Endothelial cell (in vitro differentiated cells): Measurements from ENCODE around the gene HDAC4. TPM values are rescaled to one million over a fixed set of nuclear protein-coding genes. Genes with fewer than 3 reads are reported as not detected.

Experiments
- DNase-seq: peaks from one replicate; pipeline ENCODE4 v3.0.0; 2021; ENCODE audit warnings: low spot score
- H3K27ac Mint-ChIP-seq: one replicate; pipeline ENCODE4 v1.8.0; 2021; ENCODE audit warnings: mixed read lengths, inconsistent platforms; ENCODE audit not compliant: unreplicated experiment
- H3K27me3 Mint-ChIP-seq: one replicate; pipeline ENCODE4 v1.8.0; 2021; ENCODE audit warnings: mild to moderate bottlenecking, moderate library complexity, mixed read lengths, inconsistent platforms; ENCODE audit not compliant: unreplicated experiment
- H3K36me3 Mint-ChIP-seq: one replicate; pipeline ENCODE4 v1.8.0; 2021; ENCODE audit warnings: mild to moderate bottlenecking, low read depth, mixed read lengths, inconsistent platforms; ENCODE audit not compliant: unreplicated experiment
- H3K4me1 Mint-ChIP-seq: one replicate; pipeline ENCODE4 v1.8.0; 2021; ENCODE audit warnings: mild to moderate bottlenecking, mixed read lengths, inconsistent platforms; ENCODE audit not compliant: unreplicated experiment
- H3K4me3 Mint-ChIP-seq: one replicate; pipeline ENCODE4 v1.8.0; 2021; ENCODE audit warnings: mild to moderate bottlenecking, mixed read lengths, inconsistent platforms; ENCODE audit not compliant: unreplicated experiment
- H3K9me3 Mint-ChIP-seq: one replicate; pipeline ENCODE4 v1.8.0; 2021; ENCODE audit warnings: mixed read lengths, inconsistent platforms; ENCODE audit not compliant: unreplicated experiment
- total RNA-seq: library from RNA; stranded (reverse); fragmentation: NEBNext Ultra II Directional; extraction: Animal tissue kit (Norgen Biotek cat#: 25700); gene quantifications from one replicate; pipeline ENCODE4 v1.2.1, GENCODE V29; 2021; ENCODE audit not compliant: unreplicated experiment
- TF ChIP-seq, protein P1 (sequence below): fragments of 200-600 bp; sonication (generic); IDR thresholded peaks from one replicate; pipeline ENCODE4 v1.5.0; 2021; ENCODE audit warnings: antibody characterized with exemption; ENCODE audit not compliant: unreplicated experiment

HDAC4 gene
- total RNA-seq, 1 donor from 2014 or later = 26.0 TPM

DNA sequence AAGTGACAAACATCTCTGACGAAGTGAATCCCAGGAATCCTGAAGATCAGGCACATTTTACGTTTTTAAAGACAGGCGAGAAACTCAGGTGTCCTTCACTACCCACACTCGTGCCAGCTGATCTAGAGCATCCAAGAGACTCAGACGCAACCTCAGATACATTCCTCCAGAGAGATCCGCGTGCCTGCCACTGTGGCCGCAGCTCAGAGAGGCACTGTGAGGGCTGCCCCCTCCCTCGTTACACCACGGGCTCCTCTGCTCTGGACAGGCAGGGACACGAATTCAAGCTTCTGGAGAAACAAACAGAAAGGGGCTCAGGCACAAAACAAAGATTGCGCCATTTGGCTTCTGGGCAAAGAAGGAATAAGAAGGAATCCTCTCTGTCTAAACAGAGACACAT, 268.0 kb downstream of the HDAC4 start:
- H3K4me1 Mint-ChIP-seq = no peaks in the 10 kb centered on the region
- DNase-seq = no peak
- H3K4me3 Mint-ChIP-seq = no peak overlapping the region
- no peak overlapping the region for H3K27ac Mint-ChIP-seq
- TF ChIP-seq, protein P1, sequence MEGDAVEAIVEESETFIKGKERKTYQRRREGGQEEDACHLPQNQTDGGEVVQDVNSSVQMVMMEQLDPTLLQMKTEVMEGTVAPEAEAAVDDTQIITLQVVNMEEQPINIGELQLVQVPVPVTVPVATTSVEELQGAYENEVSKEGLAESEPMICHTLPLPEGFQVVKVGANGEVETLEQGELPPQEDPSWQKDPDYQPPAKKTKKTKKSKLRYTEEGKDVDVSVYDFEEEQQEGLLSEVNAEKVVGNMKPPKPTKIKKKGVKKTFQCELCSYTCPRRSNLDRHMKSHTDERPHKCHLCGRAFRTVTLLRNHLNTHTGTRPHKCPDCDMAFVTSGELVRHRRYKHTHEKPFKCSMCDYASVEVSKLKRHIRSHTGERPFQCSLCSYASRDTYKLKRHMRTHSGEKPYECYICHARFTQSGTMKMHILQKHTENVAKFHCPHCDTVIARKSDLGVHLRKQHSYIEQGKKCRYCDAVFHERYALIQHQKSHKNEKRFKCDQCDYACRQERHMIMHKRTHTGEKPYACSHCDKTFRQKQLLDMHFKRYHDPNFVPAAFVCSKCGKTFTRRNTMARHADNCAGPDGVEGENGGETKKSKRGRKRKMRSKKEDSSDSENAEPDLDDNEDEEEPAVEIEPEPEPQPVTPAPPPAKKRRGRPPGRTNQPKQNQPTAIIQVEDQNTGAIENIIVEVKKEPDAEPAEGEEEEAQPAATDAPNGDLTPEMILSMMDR = no peak
- no peaks in the 10 kb centered on the region for H3K27me3 Mint-ChIP-seq
- H3K9me3 Mint-ChIP-seq = no peaks in the 10 kb centered on the region
- H3K36me3 Mint-ChIP-seq = peaks cover 33% of the 10 kb centered on the region

DNA sequence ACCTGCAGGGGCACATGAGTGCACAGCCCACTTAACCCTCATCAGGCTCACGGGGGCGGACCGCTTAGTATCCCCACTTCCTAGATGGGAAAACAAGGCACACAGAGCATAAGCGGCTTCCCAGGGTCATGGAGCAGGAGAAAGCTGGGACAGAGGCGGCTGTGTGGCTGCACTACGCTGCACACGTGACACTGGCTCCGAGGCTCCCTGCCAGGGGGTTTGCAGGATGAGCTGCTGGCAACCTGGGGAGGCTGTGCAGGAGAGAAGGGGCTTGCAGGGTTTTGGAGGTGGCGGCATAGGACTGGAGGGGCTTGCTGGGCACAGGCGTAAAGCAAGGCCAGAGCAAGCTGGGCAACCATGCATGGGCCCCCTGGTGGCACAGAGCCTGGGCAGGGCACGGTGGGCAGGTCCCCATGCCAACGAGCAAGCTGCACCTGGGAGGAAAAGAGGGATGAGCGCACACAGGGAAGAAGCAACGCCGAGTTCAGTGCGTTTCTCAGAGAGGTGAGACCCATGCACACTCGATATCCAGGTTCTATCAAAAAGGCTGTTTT, 268.6 kb downstream of the HDAC4 start:
- Mint-ChIP-seq H3K4me3 (no peak overlapping the region), H3K9me3 (no peaks in the 10 kb centered on the region), H3K4me1 (no peaks in the 10 kb centered on the region), H3K27me3 (no peaks in the 10 kb centered on the region), H3K27ac (no peak overlapping the region), H3K36me3 (peaks cover 32% of the 10 kb centered on the region)
- TF ChIP-seq, protein P1 = no peak
- no peak for DNase-seq

DNA sequence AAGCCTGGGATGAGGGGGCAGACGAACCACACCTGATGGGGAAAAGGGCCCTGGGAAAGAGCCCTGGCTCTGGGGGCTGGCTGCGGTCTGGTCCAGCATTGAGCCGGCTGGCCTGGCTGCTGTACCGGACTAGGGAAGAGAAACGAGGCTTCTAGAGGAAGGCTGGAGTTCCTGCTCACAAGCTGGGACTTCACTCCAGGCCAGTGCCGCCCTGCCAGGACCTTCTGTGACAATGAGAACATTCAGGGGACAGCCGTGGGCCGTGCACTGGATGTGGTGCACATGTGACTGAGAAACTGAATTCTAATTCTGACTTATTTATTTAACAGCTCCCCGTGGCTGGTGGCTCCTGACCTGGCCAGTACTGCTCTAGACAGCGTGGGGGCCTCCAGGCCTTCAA, 269.3 kb downstream of the HDAC4 start:
- Mint-ChIP-seq H3K4me3 (no peak overlapping the region), H3K9me3 (no peaks in the 10 kb centered on the region), H3K4me1 (no peaks in the 10 kb centered on the region), H3K27me3 (no peaks in the 10 kb centered on the region), H3K27ac (no peak overlapping the region), H3K36me3 (peaks cover 29% of the 10 kb centered on the region)
- TF ChIP-seq, protein P1 = no peak
- DNase-seq = no peak

DNA sequence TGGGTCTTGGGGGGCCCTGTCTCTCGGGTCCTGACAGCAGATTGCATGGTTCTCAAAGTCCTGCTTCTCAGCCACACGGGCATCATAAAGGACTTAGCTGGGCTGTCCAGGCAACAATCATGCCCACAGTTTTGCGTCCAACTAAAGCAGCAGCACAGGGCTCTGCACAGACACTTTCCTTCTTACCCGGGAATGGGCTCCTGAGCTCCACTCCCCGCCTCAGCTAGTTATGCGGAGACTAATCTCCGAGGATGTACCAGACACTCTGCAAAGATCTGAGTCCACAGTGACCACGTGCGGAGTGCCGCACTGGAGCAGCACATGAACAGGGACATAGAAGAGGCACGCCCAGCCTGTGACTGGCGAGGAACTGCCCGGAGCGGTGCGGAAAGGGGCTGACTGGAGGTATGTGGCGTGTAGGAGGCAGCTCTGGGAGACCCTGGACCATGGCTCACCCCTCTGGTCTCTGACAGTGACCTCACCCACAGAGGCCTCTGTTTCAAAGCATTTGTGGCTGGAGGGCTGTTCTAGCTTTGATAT, 270.0 kb downstream of the HDAC4 start:
- TF ChIP-seq, protein P1 = no peak
- Mint-ChIP-seq H3K9me3 (no peaks in the 10 kb centered on the region), H3K36me3 (peaks cover 25% of the 10 kb centered on the region), H3K4me3 (no peak overlapping the region), H3K27ac (no peak overlapping the region), H3K4me1 (no peaks in the 10 kb centered on the region), H3K27me3 (no peaks in the 10 kb centered on the region)
- no peak for DNase-seq

DNA sequence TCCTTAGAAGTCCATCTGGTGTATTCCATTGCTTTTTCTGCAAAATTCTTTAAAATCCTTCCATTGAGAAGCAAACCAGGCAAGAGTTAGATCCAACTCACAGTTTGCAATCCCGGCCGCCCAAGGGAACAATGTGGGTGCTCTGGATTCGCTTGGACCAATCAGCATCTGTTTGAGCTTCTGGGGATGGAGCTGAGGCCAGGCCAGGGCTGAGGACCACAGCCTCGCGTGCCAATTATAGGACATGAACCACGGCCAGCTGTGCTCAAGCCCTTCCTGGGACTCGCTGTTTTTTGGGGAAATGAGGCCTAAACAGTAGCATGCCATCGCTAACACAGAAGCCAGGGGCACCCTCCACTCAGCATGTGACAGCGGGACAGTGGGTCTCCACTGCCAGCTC, 270.8 kb downstream of the HDAC4 start:
- TF ChIP-seq, protein P1 = no peak
- Mint-ChIP-seq H3K4me3 (no peak overlapping the region), H3K36me3 (peaks cover 33% of the 10 kb centered on the region), H3K27me3 (peaks cover under 1% of the 10 kb centered on the region), H3K9me3 (no peaks in the 10 kb centered on the region), H3K4me1 (no peaks in the 10 kb centered on the region), H3K27ac (no peak overlapping the region)
- DNase-seq = no peak
